Heart left ventricle (tissue), 16 donors: ENCODE measurements around the gene SLC19A3. TPM values are rescaled to one million over a fixed set of nuclear protein-coding genes. Genes with fewer than 3 reads are reported as not detected.

ENCODE experiments used
- ATAC-seq, 4 donors: fragments of 200-7000 bp; cut with Tn5 transposase; one replicate each; pipeline ENCODE4 v1.9.1; 2020 to 2022; ENCODE audit warnings: moderate library complexity in 4 of 4, mild to moderate bottlenecking in 3 of 4, moderate number of reproducible peaks in 1 of 4
- DNase-seq, 5 donors: peaks; one replicate each; pipeline ENCODE4 v3.0.0-alpha.2; 2020
- H3K27ac ChIP-seq, 12 donors: fragments of 200-600 bp; sonication (generic) in 4 of 12; one replicate each; pipeline versions ENCODE4 v1.5.0 to v1.8.0; 2016 to 2022; ENCODE audit warnings: mild to moderate bottlenecking in 2 of 12
- H3K27me3 ChIP-seq, 9 donors: fragments of 200-600 bp; sonication (generic) in 2 of 9; one replicate each; pipeline versions ENCODE4 v1.5.1 to v1.8.0; 2016 to 2022; ENCODE audit warnings: mild to moderate bottlenecking in 3 of 9
- H3K36me3 ChIP-seq, 9 donors: fragments of 200-600 bp; sonication (generic) in 2 of 9; one replicate each; pipeline versions ENCODE4 v1.5.0 to v1.8.0; 2018 to 2022; ENCODE audit warnings: mild to moderate bottlenecking in 2 of 9
- H3K4me1 ChIP-seq, 12 donors: fragments of 200-600 bp; sonication (generic) in 4 of 12; one replicate each; pipeline versions ENCODE4 v1.5.0 to v1.8.0; 2016 to 2022; ENCODE audit warnings: mild to moderate bottlenecking in 3 of 12
- H3K4me3 ChIP-seq, 12 donors: fragments of 200-600 bp; sonication (generic) in 4 of 12; one replicate each; pipeline versions ENCODE4 v1.5.0 to v1.8.0; 2017 to 2022; ENCODE audit warnings: mild to moderate bottlenecking in 9 of 12, moderate library complexity in 4 of 12
- H3K9me3 ChIP-seq, 12 donors: fragments of 200-600 bp; sonication (generic) in 4 of 12; one replicate each; pipeline versions ENCODE4 v1.5.0 to v1.8.0; 2016 to 2022; ENCODE audit warnings: mild to moderate bottlenecking in 1 of 12
- POLR2A ChIP-seq, 2 donors: fragments of 450-650 bp; IDR thresholded peaks; one replicate each; pipeline ENCODE4 v1.6.1; 2017; ENCODE audit warnings: antibody characterized with exemption in 2 of 2, mild to moderate bottlenecking in 2 of 2, moderate library complexity in 2 of 2
- WGBS, 4 donors: extraction: QIAGEN DNeasy Blood & Tissue Kit in 2 of 4; methylation state at CpG; one replicate each; pipeline versions ENCODE4 v1.1.5 to v1.1.7; 2013 to 2018; 5-methylcytosine and 5-hydroxymethylcytosine counted together
- intact Hi-C, 10 donors: fragments of 100-400 bp; cut with DNase I; formaldehyde crosslinking; loops; one replicate each; pipeline versions ENCODE4 v1.11.1 to v1.14.2; 2022
- polyA plus RNA-seq, 2 donors: library from polyadenylated mRNA; stranded (reverse); fragments of 200-250 nt; gene quantifications; one replicate each; pipeline ENCODE4 v1.2.3, GENCODE V29; 2013
- total RNA-seq, 9 donors: library from RNA; depleted of rRNA in 2 of 9; stranded (reverse); fragments of >200 nt in 2 of 9; fragmentation: NEBNext Ultra II Directional in 3 of 9; extraction: Animal tissue kit (Norgen Biotek cat#: 25700) in 3 of 9; gene quantifications; one replicate each; pipeline versions ENCODE4 v1.1.0 to v1.2.4, GENCODE V29; 2016 to 2023
- TF ChIP-seq, protein P1 (sequence below), 12 donors: fragments of 200-600 bp; sonication (generic) in 4 of 12; IDR thresholded peaks; one replicate each; pipeline versions ENCODE4 v1.5.0 to v1.8.0; 2018 to 2022; ENCODE audit warnings: antibody characterized with exemption in 12 of 12, mild to moderate bottlenecking in 5 of 12
- donor health status: ischemic (EF 13 %, LVEDD 7.1; RV severe dilation, severe dysfunction).
- donor health status: healthy with polysubstance abuse.
- donor health status: DM: no; HTN: yes; CAD: no.
- donor health status: DM: no; HTN: no; CAD: no.
- donor health status: ischemic (EF 25% LVEDD 6.9; RV normal size, moderate dysfunction).
- donor health status: ischemic (EF 25% LVEDD 5.7; RV mildly dilated, moderate dysfunction).
- donor health status: healthy.
- donor health status: DM: yes; HTN: yes; CAD: no.
- donor health status: ischemic (EF 35%, LVEDD 5.7; RV mildly dilated, moderate dysfunction).
- donor health status: nonischemic (EF 11% LVEDD 7.7; RV severe dilation, severe dysfunction).
- donor health status: DM: yes; HTN: yes; CAD: no.
- donor health status: PGD.
- donor health status: ischemic (EF 29% LVEDD 5.4; RV normal size, mild dysfunction).
- donor health status: nonischemic (EF 23%, LVEDD 6.1; RV moderate dilation, normal function).

The SLC19A3 gene
- total and polyA plus RNA-seq, 11 donors, result 0.05 to 14.0 (median 0.78) TPM; not detected in 1

DNA sequence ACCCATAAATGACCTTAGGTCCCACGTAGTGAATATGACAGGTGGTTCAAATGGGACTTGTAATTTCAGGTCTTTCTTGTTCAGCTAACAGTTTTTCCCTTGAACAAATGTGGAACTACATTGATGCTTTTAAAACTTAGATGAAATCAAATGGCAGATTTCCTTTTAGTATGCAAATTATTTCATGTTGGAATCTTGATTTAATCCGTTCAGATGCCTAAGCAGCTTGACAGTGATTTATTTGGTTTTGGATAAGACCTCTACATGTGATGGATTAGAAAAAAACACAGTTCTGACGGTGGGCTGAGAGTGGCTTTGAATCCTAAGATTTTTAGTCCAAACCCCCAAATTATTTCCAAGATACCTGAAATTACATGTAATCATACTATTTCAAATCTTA is 83.6 kb downstream of the SLC19A3 start:
- no peaks in the 10 kb centered on the region for H3K4me1 ChIP-seq
- intact Hi-C loops, result no loop called here
- no peak overlapping the region for H3K4me3 ChIP-seq
- H3K27ac ChIP-seq, result no peak overlapping the region
- TF ChIP-seq, protein P1, sequence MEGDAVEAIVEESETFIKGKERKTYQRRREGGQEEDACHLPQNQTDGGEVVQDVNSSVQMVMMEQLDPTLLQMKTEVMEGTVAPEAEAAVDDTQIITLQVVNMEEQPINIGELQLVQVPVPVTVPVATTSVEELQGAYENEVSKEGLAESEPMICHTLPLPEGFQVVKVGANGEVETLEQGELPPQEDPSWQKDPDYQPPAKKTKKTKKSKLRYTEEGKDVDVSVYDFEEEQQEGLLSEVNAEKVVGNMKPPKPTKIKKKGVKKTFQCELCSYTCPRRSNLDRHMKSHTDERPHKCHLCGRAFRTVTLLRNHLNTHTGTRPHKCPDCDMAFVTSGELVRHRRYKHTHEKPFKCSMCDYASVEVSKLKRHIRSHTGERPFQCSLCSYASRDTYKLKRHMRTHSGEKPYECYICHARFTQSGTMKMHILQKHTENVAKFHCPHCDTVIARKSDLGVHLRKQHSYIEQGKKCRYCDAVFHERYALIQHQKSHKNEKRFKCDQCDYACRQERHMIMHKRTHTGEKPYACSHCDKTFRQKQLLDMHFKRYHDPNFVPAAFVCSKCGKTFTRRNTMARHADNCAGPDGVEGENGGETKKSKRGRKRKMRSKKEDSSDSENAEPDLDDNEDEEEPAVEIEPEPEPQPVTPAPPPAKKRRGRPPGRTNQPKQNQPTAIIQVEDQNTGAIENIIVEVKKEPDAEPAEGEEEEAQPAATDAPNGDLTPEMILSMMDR (IDR thresholded peaks at IDR 0.05), result no peak
- no peak for TF ChIP-seq POLR2A (IDR thresholded peaks at IDR 0.05)
- no peaks in the 10 kb centered on the region for H3K9me3 ChIP-seq
- H3K36me3 ChIP-seq, result no peaks in the 10 kb centered on the region
- DNase-seq (no peak), ATAC-seq (no peak)
- peaks cover 0 to 16% (median 0%) of the 10 kb centered on the region in 9 donors for H3K27me3 ChIP-seq
- WGBS, 4 donors, result 64 to 72% (median 70%) methylated on average over 3 of the region's 3 CpGs

Other genes with a start within 250 kb of the SLC19A3 start
- 10 to 100 TPM; 48.4 to 92.1 (median 60.0) TPM for gene AGFG1, start 245.9 kb downstream of the SLC19A3 start, total RNA-seq
- gene AGFG1, start 245.9 kb downstream of the SLC19A3 start, polyA plus RNA-seq, result 10 to 100 TPM; 12.0 to 63.6 TPM
- gene SCYGR2, start 119.1 kb downstream of the SLC19A3 start, total RNA-seq, result not detected
- not detected for gene SCYGR2, start 119.1 kb downstream of the SLC19A3 start, polyA plus RNA-seq
- gene SCYGR3, start 103.2 kb downstream of the SLC19A3 start, total RNA-seq, result not detected
- gene SCYGR3, start 103.2 kb downstream of the SLC19A3 start, polyA plus RNA-seq, result not detected
- not detected for gene SCYGR4, start 100.5 kb downstream of the SLC19A3 start, total RNA-seq
- gene SCYGR4, start 100.5 kb downstream of the SLC19A3 start, polyA plus RNA-seq, result not detected
- not detected for gene SCYGR5, start 51.2 kb downstream of the SLC19A3 start, total RNA-seq
- gene SCYGR5, start 51.2 kb downstream of the SLC19A3 start, polyA plus RNA-seq, result not detected
- not detected for gene SCYGR6, start 6.7 kb upstream of the SLC19A3 start, total RNA-seq
- gene SCYGR6, start 6.7 kb upstream of the SLC19A3 start, polyA plus RNA-seq, result not detected
- not detected for gene SCYGR7, start 10.3 kb upstream of the SLC19A3 start, total RNA-seq
- gene SCYGR7, start 10.3 kb upstream of the SLC19A3 start, polyA plus RNA-seq, result not detected
- gene SCYGR8, start 27.9 kb upstream of the SLC19A3 start, total RNA-seq, result not detected
- gene SCYGR8, start 27.9 kb upstream of the SLC19A3 start, polyA plus RNA-seq, result not detected
- under 1 TPM in 1 of 9 donors, not detected in 8; 0.48 TPM for gene CCL20, start 95.8 kb upstream of the SLC19A3 start, total RNA-seq
- 1 to 10 TPM in 1 of 2 donors, not detected in 1; 1.1 TPM for gene CCL20, start 95.8 kb upstream of the SLC19A3 start, polyA plus RNA-seq
- 1 to 10 TPM in 1 of 9 donors, under 1 TPM in 3, not detected in 5; 0.20 to 1.3 (median 0.46) TPM for gene DAW1, start 153.6 kb upstream of the SLC19A3 start, total RNA-seq
- under 1 TPM in 1 of 2 donors, not detected in 1; 0.47 TPM for gene DAW1, start 153.6 kb upstream of the SLC19A3 start, polyA plus RNA-seq